Colonic mucosa (tissue), 4 donors: Measurements from ENCODE around the gene ARHGAP26. TPM values are rescaled to one million over a fixed set of nuclear protein-coding genes. Genes with fewer than 3 reads are reported as not detected.

Experiments
- DNase-seq: peaks from one replicate; pipeline ENCODE4 v3.0.0-alpha.2; 2020
- H3K27ac ChIP-seq: fragments of 200-600 bp; one replicate; pipeline ENCODE4 v1.8.0; 2021
- H3K27me3 ChIP-seq: fragments of 200-600 bp; one replicate; pipeline ENCODE4 v1.8.0; 2021
- H3K36me3 ChIP-seq: fragments of 200-600 bp; one replicate; pipeline ENCODE4 v1.8.0; 2021
- H3K4me1 ChIP-seq: fragments of 200-600 bp; one replicate; pipeline ENCODE4 v1.8.0; 2021; ENCODE audit warnings: mild to moderate bottlenecking
- H3K4me3 ChIP-seq: fragments of 200-600 bp; one replicate; pipeline ENCODE4 v1.8.0; 2021
- H3K9ac ChIP-seq, 2 donors: one replicate each; pipeline ENCODE4 v1.7.0; 2013; ENCODE audit warnings: control low read depth in 2 of 2, low read depth in 2 of 2, low read length in 2 of 2
- H3K9me3 ChIP-seq: fragments of 200-600 bp; one replicate; pipeline ENCODE4 v1.8.0; 2021
- intact Hi-C: fragments of 100-400 bp; cut with DNase I; formaldehyde crosslinking; loops from one replicate; pipeline ENCODE4 v1.14.1; 2022
- total RNA-seq, 2 donors: library from RNA; stranded (reverse); fragmentation: NEBNext Ultra II Directional in 1 of 2; extraction: Animal tissue kit (Norgen Biotek cat#: 25700) in 1 of 2; gene quantifications; one replicate each; pipeline ENCODE4 v1.2.1, GENCODE V29; 2021
- TF ChIP-seq, protein P1 (sequence below): fragments of 200-600 bp; IDR thresholded peaks from one replicate; pipeline ENCODE4 v1.8.0; 2022; ENCODE audit warnings: antibody characterized with exemption, mild to moderate bottlenecking
- donor health status: healthy.
- donor health status: DM: no; HTN: no; CAD: no.
- donor health status: DM: no; HTN: no; CAD: no.

Gene ARHGAP26
- total RNA-seq, 2 donors from 2014 or later = 59.1 to 74.0 TPM

DNA sequence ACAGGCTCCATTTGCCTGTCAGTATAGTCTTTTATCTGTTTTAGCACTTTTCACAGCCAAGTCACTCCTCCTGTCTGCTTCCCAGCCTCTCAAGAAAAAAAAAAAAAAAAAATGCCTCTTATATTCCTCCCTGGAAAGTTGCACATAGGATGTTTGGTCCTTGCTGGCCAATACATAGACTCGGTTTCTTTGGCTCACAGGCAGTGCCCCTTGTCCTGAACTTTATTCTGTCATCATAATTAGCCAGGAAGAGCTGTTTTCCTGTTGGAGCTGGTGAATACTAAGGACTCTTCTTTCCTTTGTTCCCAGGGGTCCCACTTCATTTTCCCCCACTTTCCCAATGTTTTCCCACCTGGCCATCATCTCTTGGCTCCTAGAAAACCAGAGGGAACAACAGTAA is 442.1 kb downstream of the ARHGAP26 start:
- no peaks in the 10 kb centered on the region for H3K36me3 ChIP-seq
- TF ChIP-seq, protein P1, sequence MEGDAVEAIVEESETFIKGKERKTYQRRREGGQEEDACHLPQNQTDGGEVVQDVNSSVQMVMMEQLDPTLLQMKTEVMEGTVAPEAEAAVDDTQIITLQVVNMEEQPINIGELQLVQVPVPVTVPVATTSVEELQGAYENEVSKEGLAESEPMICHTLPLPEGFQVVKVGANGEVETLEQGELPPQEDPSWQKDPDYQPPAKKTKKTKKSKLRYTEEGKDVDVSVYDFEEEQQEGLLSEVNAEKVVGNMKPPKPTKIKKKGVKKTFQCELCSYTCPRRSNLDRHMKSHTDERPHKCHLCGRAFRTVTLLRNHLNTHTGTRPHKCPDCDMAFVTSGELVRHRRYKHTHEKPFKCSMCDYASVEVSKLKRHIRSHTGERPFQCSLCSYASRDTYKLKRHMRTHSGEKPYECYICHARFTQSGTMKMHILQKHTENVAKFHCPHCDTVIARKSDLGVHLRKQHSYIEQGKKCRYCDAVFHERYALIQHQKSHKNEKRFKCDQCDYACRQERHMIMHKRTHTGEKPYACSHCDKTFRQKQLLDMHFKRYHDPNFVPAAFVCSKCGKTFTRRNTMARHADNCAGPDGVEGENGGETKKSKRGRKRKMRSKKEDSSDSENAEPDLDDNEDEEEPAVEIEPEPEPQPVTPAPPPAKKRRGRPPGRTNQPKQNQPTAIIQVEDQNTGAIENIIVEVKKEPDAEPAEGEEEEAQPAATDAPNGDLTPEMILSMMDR = no peak
- no peaks in the 10 kb centered on the region for H3K9me3 ChIP-seq
- H3K27me3 ChIP-seq = no peaks in the 10 kb centered on the region
- H3K4me1 ChIP-seq = no peaks in the 10 kb centered on the region
- intact Hi-C loops = no loop called here
- no peak overlapping the region for H3K4me3 ChIP-seq
- no peak overlapping the region for H3K9ac ChIP-seq
- no peak for DNase-seq
- no peak overlapping the region for H3K27ac ChIP-seq

DNA sequence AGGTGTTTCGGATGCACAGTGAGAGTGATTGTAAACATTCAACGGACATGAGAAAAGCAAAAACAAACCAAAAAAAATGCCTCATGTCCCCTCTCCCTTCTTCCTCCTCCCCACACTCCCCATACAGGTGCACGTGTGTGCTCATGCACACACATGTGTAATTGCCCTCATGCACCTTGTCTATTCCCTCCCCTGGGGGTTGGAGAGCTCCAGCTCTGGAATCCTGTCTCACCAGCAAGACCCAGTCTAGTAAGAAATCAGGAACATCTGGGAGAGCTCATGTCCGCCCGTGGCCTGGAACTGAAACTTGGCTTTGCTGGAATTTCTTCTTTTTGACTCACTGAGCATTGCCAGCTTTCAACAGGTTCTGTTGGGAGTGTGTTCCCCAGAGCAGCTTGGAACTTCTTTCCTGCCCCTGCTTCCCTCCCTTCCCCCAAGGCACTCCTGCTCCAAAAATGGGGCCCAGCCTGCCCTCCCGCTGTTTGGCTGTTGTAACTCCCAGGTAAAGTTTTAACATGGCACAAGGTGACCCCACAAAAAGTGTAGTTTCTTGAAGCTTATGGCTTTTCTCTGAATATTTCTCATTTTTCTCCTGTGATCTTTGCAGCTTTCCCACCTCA is 443.2 kb downstream of the ARHGAP26 start:
- no peak overlapping the region for H3K4me3 ChIP-seq
- intact Hi-C loops = no loop called here

DNA sequence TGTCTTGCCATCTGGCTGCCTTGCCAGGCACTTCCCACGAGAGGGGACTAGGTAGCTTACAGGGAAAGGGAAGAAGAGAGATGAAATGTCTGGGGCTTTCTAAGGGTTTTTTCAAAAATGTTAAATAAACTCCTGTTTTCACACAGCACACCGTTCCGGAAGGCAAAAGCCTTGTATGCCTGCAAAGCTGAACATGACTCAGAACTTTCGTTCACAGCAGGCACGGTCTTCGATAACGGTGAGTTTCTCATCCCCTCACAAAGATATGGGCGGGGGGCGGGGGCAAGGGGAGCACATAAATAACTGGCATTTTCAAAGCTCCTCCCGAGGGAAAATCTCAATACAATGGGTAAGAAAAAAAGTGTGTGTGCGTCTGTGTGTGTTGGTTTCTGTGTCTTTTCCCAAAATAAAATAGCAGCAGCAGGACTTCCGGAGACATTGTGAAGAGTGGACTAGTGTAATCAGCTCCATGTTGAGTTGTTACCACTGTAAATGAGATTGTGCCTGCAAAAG is 443.7 kb downstream of the ARHGAP26 start:
- no peaks in the 10 kb centered on the region for H3K9me3 ChIP-seq
- no peaks in the 10 kb centered on the region for H3K27me3 ChIP-seq
- H3K9ac ChIP-seq = no peak overlapping the region
- DNase-seq = no peak
- intact Hi-C loops = no loop called here
- no peaks in the 10 kb centered on the region for H3K36me3 ChIP-seq
- H3K4me3 ChIP-seq = no peak overlapping the region
- no peak overlapping the region for H3K27ac ChIP-seq
- H3K4me1 ChIP-seq = no peaks in the 10 kb centered on the region
- TF ChIP-seq, protein P1 = no peak

More for the DNA sequence above, 443.2 kb downstream of the ARHGAP26 start:
- Histone ChIP-seq H3K9me3 (no peaks in the 10 kb centered on the region), H3K9ac (no peak overlapping the region), H3K27ac (no peak overlapping the region), H3K4me1 (no peaks in the 10 kb centered on the region), H3K36me3 (no peaks in the 10 kb centered on the region), H3K27me3 (no peaks in the 10 kb centered on the region)
- no peak for DNase-seq
- TF ChIP-seq, protein P1 = no peak

DNA sequence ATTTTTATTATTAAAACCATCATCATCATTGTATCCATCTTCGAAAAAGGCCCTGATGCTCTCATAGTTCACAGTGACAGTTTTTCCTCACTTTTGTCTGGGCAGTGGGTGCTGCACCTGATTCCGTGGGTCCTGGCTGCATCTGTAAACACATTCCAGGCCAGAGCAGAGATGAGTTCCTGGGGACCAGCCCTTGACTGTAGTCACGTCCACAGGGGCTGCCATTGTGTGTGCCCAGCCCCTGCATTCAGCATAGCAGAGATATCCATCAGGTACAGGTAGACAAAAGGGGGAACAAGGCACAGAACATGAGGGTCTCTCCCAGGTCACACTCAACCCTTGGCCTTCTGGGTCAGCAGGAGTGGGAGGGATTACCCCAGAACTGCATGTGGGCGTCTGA is 444.3 kb downstream of the ARHGAP26 start:
- TF ChIP-seq, protein P1 = no peak
- intact Hi-C loops = no loop called here
- DNase-seq = no peak
- Histone ChIP-seq H3K9me3 (no peaks in the 10 kb centered on the region), H3K27ac (no peak overlapping the region), H3K4me3 (no peak overlapping the region), H3K9ac (no peak overlapping the region), H3K36me3 (no peaks in the 10 kb centered on the region), H3K27me3 (no peaks in the 10 kb centered on the region), H3K4me1 (no peaks in the 10 kb centered on the region)

DNA sequence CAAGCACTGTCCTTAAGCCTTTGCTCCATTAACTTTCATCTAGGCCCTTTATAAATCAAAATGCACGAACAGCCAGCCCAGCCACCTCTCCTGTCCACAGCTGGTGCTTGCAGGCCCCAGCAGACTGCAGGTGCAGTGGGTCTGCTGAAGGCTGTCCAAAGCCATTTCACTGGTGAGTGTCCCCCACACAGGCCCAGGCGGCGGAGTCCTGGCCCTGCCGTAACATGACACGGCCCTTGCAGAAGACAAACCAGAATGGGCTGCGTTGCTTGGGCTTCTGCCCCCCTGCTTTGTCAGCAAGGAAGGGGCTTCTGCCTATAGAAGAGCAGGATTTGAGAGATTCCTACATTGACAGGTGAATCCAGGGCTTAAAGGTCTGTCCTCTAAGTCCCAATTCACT is 444.7 kb downstream of the ARHGAP26 start:
- H3K9me3 ChIP-seq = no peaks in the 10 kb centered on the region
- no peaks in the 10 kb centered on the region for H3K4me1 ChIP-seq
- intact Hi-C loops = no loop called here
- H3K36me3 ChIP-seq = no peaks in the 10 kb centered on the region
- H3K27ac ChIP-seq = no peak overlapping the region
- no peak for DNase-seq
- H3K27me3 ChIP-seq = no peaks in the 10 kb centered on the region
- no peak overlapping the region for H3K9ac ChIP-seq
- TF ChIP-seq, protein P1 = no peak
- no peak overlapping the region for H3K4me3 ChIP-seq
